Chondrocyte (in vitro differentiated cells): ENCODE measurements around the gene VPS13D. TPM values are rescaled to one million over a fixed set of nuclear protein-coding genes. Genes with fewer than 3 reads are reported as not detected.

Experiments used
- DNase-seq: peaks from one replicate; pipeline ENCODE4 v3.0.0; 2021; ENCODE audit warnings: mixed read lengths, low spot score
- H3K27ac Mint-ChIP-seq: one replicate; pipeline ENCODE4 v1.8.0; 2021; ENCODE audit warnings: mild to moderate bottlenecking, moderate library complexity, mixed read lengths; ENCODE audit not compliant: unreplicated experiment
- H3K27me3 Mint-ChIP-seq: 2 replicates; pipeline ENCODE4 v1.8.0; 2021; ENCODE audit warnings: low read depth, mixed read lengths
- H3K36me3 Mint-ChIP-seq: 2 replicates; pipeline ENCODE4 v1.8.0; 2021; ENCODE audit warnings: low read depth, mixed read lengths
- H3K4me1 Mint-ChIP-seq: 2 replicates; pipeline ENCODE4 v1.8.0; 2021; ENCODE audit warnings: low read depth, mild to moderate bottlenecking, mixed read lengths
- H3K4me3 Mint-ChIP-seq: one replicate; pipeline ENCODE4 v1.8.0; 2021; ENCODE audit warnings: mild to moderate bottlenecking, moderate library complexity, mixed read lengths; ENCODE audit not compliant: unreplicated experiment
- H3K9me3 Mint-ChIP-seq: 2 replicates; pipeline ENCODE4 v1.8.0; 2021; ENCODE audit warnings: low read depth, mixed read lengths
- CTCF ChIP-seq: fragments of 200-600 bp; sonication (generic); IDR thresholded peaks from 2 replicates; pipeline ENCODE4 v1.5.0; 2021; ENCODE audit warnings: antibody characterized with exemption, mild to moderate bottlenecking, moderate library complexity
- total RNA-seq: library from RNA; stranded (reverse); gene quantifications from 3 replicates; pipeline ENCODE4 v1.2.1, GENCODE V29; 2021

VPS13D gene
- total RNA-seq, 1 donor from 2014 or later, result 40.0 TPM

- Mint-ChIP-seq H3K4me1 (peaks cover 17% of the 10 kb centered on the region), H3K27me3 (no peaks in the 10 kb centered on the region), H3K4me3 (no peak overlapping the region), H3K9me3 (no peaks in the 10 kb centered on the region), H3K36me3 (peaks cover 17% of the 10 kb centered on the region), H3K27ac (no peak overlapping the region)
- TF ChIP-seq CTCF, result peak; percentile 63
- DNase-seq, result no peak
These were observed 14.2 kb downstream of the VPS13D start for GRCh38 chr1:12244078-12244477.

DNA sequence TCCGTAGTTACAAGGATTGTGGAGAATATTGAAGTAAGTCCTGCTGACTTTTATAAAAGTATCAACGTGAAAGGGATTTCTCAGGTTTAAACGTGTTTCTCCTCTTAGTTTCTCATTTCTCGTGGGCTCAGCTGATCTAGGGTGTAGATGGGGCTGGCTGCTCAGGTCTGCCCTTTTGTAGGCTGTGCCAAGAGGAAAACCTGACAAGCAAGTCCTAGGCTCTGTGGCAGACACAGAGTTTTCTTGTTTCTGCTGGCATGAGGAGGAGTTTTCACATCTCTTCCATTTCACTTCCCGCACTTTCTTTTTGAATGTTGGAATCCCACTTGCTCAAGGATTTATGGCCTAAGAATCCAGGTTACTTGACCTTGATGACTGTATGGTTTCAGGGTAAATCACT, 14.8 kb downstream of the VPS13D start:
- no peak overlapping the region for H3K4me3 Mint-ChIP-seq
- no peak for DNase-seq
- H3K36me3 Mint-ChIP-seq, result peaks cover 22% of the 10 kb centered on the region
- peaks cover 14% of the 10 kb centered on the region for H3K4me1 Mint-ChIP-seq
- no peaks in the 10 kb centered on the region for H3K27me3 Mint-ChIP-seq
- no peak for TF ChIP-seq CTCF
- no peak overlapping the region for H3K27ac Mint-ChIP-seq
- H3K9me3 Mint-ChIP-seq, result no peaks in the 10 kb centered on the region

GRCh38 chr1:12245116-12245515, 15.3 kb downstream of the VPS13D start:
- Mint-ChIP-seq H3K4me3 (no peak overlapping the region), H3K9me3 (no peaks in the 10 kb centered on the region), H3K27ac (no peak overlapping the region), H3K4me1 (peaks cover 12% of the 10 kb centered on the region), H3K27me3 (no peaks in the 10 kb centered on the region), H3K36me3 (peaks cover 27% of the 10 kb centered on the region)
- TF ChIP-seq CTCF, result no peak
- DNase-seq, result no peak

DNA sequence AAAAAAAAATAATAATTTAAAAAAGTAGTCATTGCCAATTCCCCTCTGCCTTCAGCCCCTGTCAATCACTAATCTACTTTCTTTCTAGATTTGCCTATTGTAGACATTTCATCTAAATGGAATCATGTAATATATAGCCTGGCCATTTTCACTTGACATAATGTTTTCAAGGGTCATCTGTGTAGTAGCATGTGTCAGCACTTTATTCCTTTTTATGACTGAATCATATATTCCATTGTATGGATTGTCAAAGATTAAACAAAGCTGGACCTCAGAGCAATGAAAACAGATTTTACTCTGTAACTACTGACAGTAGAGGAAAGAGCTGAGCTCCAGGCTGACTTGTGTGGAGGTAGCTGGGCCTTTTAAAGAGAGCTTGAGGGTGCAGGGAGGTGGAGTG, 15.9 kb downstream of the VPS13D start:
- H3K27me3 Mint-ChIP-seq, result no peaks in the 10 kb centered on the region
- no peak for DNase-seq
- H3K36me3 Mint-ChIP-seq, result peaks cover 27% of the 10 kb centered on the region
- no peak overlapping the region for H3K4me3 Mint-ChIP-seq
- H3K4me1 Mint-ChIP-seq, result peaks cover 12% of the 10 kb centered on the region
- H3K9me3 Mint-ChIP-seq, result no peaks in the 10 kb centered on the region
- no peak for TF ChIP-seq CTCF
- H3K27ac Mint-ChIP-seq, result no peak overlapping the region

GRCh38 chr1:12246584-12246983, 16.8 kb downstream of the VPS13D start:
- Mint-ChIP-seq H3K4me1 (peaks cover 17% of the 10 kb centered on the region), H3K4me3 (no peak overlapping the region), H3K36me3 (peaks cover 32% of the 10 kb centered on the region), H3K27me3 (no peaks in the 10 kb centered on the region), H3K9me3 (no peaks in the 10 kb centered on the region), H3K27ac (no peak overlapping the region)
- TF ChIP-seq CTCF, result no peak
- DNase-seq, result no peak
